GM19099 (cell line): Measurements from ENCODE around the gene CNPY4.

Experiments used
- POLR2A ChIP-seq: IDR thresholded peaks from 3 replicates; pipeline ENCODE4 v1.6.1; 2011; ENCODE audit warnings: low read depth; ENCODE audit not compliant: insufficient read length; ENCODE audit errors: extremely low read depth

CNPY4 gene

DNA sequence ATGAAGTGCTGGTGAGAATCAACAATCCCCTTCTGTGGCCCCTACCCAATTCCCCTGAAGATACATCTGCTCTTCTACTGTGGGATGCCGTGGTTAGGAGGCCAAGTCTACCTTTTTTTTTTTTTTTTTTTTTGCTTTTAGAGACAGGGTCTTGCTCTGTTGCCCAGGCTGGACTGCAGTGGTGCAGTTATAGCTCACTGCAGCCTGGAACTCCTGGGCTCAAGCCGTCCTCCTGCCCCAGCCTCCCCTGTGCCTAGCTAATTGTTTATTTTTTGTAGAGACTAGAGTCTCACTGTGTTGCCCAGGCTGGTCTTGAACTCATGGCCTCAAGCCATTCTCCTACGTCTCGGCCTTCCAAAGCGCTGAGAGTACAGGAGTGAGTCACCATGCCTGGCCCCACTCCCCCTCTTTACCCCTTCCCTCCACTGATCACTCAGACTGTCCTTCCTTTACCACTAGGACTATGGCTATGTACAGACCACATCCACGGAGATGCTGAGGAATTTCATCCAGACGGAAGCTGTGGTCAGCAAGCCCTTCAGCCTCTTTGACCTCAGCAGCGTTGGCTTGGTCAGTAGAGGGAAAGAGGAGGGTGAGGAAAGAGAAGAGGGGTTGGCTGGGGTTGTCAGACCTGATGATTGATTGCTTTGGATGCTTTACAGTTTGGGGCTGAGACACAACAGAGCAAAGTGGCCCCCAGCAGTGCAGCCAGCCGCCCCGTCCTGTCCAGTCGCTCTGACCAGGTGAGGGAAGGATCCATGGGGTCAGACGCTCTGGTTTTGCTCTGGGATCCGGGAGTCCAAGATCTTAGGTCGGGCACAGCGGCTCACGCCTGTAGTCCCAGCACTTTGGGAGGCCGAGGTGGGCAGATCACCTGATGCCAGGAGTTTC is 16.2 kb upstream of the CNPY4 start:
- no peak for TF ChIP-seq POLR2A

DNA sequence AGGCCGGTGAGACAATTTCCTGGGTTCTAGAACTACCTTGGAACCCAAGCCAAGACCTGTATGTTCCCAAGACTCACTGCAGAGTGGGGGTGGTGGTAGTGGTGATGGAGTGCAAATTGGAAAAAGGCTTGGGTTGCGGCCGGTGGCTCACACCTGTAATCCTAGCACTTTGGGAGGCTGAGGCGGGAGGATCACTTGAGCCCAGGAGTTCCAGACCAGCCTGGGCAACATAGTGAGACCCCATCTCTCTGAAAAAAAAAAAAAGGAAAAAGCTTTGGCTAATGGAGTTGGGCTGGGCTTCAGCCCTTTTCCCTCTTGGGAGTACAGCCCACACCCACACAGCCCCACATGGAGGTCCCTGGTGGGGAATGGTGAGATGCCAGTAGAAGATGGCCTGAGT is 13.9 kb upstream of the CNPY4 start:
- no peak for TF ChIP-seq POLR2A

DNA sequence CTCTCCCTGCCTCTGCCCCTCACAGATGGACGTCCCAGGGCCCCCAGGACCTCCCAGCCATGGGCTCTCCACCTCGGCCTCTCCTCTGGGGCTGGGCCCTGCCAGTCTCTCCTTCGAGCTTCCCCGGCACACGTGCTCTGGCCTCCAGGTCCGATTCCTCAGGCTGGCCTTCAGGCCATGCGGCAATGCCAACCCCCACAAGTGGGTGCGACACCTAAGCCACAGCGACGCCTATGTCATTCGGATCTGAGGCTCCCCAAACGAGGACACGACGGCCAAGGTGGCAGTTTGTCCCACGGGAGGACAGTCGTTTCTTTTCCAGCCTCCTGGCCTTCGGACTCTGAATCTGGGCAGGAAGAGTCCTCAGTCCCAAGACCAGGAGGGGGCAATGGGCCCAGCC is 12.8 kb upstream of the CNPY4 start:
- TF ChIP-seq POLR2A, result no peak

DNA sequence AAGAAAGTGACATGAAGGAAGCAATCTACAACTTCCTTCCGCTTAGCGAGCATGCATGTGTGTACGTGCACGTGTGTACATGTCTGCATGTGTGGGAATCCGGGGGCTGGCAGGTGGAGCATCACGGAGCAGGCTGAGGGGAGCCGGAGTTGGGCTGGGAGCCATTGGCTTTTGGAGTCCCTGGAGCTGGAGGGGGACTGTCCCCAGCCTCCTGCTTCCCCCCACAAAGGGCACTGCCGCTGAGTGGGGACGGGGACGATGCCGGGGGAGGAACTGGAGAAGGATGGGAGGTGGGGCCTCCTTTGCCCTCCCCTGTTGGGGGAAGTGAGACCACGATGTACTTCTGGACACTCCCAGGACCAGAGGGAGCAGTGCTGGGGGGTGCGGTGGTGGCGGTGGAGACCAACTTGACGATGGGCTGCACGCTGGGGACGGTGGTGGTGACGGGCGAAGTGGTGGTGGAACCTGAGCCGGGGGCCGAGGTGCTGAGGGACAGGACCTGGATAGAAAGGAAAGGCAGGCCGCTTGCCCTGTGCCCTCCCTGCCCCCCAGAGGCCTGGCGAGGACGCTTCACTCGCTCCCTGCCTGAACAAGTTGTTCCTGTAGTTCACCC is 12.2 kb upstream of the CNPY4 start:
- no peak for TF ChIP-seq POLR2A

DNA sequence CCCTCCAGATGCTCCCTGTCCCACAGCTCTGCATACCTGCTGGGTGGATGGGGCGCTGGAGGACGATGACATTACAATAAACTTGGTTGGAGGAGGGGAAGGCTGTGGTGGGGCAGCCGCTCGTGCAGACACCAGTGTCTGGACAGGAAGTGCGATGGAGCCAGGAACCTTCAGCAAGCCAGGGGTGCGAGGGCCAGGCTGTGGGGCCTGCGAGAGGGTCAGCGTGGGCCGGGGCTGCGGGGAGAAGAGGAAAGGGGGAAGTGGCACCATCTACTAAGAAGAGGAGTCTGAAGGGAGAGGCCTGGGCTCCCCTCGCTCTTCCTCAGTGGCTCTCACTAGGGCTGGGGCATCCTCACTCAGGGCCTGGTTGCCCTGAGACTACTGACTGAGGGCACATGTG is 11.5 kb upstream of the CNPY4 start:
- TF ChIP-seq POLR2A, result no peak

DNA sequence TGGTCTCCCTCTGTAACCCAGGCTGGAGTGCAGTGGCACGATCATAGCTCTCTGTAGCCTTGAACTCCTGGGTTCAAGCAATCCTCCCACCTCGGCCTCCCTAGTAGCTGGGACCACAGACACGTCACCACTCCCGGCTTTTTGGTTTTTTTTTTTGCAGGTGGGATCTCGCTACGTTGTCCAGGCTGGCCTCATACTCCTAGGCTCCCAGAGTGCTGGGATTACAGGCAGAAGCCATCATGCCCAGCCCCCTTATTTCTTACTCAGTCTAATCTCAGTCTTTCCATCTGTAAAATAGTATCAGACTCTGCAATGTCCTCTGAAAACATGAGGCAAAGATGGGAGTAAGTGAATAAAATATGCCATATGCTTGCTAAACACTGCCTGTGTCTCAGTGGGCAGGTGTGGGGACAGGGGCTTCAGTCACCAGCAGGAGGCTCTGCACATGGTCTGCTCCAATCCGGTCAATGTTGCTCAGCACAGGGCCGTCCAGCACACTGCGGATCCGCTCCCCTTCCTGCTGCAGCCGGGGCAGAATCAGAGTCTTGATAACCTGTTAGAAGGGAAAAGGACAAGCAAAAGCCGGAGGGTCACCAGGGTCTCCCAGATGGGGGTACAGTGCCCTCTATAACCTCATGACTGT is 9.8 kb upstream of the CNPY4 start:
- TF ChIP-seq POLR2A, result no peak

DNA sequence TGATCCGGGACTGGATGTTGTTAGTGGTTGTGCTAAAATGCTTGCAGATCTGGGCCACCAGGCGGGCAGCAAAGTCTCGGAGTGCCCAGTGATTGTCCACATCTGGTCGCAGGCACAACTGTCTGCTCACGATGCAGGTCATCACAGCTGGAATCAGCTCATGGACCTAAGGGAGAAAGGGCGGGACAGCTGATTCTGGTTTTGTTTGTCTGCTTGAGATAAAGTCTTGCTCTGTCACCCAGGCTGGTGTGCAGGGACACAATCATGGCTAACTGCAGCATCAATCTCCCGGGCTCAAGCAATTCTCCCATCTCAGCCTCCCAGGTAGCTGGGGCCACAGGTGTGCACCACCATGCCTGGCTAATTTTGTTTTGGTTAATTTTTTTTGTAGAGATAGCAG is 8.3 kb upstream of the CNPY4 start:
- TF ChIP-seq POLR2A, result no peak

DNA sequence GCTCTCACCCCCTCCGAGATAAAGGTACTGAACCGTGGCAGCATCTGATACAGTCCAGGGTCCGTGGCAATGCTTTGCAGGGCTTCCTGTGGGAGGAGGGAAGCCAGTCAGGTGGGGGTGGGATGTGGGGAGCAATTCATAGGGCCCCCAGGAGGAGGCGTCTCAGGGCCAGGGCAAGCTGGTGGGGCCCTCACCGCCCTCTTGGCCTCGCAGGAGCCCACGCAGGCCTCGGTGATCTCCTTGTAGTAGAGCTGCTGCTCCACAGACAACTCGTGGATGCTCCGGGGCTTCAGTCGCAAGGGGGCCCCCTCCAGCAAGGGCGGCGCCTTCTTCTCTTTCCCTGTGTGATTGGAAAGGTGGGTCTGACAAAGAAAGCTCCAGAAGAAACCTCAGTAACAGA is 7.5 kb upstream of the CNPY4 start:
- TF ChIP-seq POLR2A, result no peak

DNA sequence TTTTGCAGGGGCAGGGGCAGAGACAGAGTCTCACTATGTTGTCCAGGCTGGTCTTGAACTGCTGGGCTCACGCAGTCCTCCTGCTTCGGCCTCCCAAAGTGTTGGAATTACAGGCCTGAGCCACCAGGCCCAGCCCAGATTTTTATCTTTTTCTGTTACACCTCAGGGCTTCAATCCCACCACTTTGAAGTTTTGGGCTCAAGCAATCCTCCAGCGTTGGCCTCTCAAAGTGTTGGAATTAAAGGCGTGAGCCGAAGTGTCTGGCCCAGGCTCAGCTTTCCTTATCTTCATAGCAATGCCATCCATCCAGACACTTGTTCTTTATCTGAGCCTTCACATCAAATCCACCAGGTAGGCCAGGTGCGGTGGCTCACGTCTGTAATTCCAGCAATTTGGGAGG is 4.4 kb upstream of the CNPY4 start:
- no peak for TF ChIP-seq POLR2A

DNA sequence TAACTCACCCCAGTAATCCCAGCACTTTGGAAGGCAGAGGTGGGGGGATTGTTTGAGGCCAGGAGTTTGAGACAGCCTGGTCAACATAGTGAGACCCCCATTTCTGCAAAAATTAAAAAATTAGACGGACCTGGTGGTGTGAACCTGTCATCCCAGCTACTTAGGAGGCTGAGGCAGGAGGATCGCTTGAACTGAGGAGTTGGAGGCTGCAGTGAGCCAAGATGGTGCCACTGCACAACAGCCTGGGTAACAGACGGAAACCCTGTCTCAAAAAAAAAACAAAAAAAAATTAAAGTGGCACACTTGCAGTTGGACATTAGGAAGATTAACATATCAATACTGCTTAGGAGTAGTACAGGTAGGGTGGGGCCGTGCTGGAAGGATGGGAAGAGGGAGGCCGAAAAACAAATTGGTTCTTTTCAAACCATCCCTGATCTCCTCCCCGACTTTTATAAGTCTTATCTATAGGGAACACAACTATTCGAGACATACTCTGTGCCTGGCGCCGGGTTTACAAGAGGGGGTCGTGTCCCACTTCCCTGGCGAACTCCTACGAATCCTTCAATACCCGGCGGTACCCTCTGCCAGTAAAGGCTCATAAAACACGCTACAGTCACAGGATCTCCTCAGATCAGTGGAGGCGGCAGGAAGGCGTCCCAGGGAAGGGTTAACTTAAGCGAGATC is 904 bp upstream of the CNPY4 start:
- no peak for TF ChIP-seq POLR2A

DNA sequence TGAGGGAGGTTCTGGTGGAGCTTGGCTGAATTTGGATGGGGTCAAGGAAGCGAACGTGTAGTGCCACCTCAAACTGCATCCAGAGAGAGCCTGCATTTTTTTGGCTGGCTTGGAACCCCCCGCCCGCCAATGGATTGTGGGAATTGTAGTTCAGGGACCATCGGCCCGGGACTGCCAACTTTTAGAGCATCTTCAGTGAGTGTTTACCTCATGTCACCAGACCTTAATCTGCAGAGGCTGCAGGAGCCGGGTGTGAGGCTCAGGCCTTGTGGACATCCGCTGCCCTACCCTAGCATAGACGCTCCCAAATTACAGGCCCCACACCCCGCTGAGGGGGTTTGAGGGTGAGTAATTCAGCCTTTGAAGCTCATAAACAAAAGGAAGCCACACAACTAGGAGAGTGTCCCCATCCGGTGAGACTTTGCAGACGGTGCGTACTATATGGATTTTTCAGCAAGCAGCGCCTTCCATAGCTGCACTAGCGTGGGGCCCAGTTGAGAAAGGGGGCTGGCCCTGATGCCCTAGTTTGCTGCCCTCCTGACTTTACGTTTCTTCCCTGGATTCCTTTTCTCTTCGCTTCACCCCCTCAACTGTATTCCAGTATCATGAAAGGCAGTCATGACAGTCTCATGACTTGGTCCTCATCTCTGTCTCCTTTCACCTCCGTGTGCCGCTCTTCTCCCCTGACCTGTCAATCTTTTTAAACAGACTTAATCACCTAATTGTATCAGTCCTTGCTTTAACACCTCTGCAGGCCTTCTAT is 717 bp downstream of the CNPY4 start:
- TF ChIP-seq POLR2A, result no peak

DNA sequence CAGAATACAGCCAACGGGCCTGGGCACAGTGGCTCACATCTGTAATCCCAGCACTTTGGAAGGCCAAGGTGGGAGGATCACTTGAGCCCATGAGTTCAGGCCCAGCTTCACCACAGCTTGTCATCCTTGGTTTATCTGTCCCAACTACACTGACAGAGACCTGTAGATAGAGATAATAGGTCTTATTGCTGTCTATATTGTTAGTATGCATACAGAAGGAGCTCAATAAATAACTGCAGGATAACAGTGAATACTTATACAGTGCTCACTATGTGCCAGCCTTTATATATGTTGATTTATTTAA is 1.3 kb downstream of the CNPY4 start:
- TF ChIP-seq POLR2A, result no peak

DNA sequence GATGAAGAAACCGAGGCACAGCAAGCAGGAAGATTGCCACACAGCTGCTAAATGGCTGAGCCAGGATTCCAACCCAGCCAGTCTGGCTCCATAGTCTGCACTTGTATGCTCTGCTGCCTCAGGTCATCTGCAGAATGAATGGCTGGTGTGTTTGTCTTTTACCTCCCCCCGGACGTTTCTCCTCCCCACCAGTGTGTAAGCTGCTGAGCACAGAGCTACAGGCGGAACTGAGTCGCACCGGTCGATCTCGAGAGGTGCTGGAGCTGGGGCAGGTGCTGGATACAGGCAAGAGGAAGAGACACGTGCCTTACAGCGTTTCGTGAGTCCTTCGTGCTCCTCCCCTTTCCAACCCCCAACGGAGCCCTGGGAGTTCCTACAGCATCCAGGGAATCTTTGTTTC is 2.6 kb downstream of the CNPY4 start:
- TF ChIP-seq POLR2A, result no peak

DNA sequence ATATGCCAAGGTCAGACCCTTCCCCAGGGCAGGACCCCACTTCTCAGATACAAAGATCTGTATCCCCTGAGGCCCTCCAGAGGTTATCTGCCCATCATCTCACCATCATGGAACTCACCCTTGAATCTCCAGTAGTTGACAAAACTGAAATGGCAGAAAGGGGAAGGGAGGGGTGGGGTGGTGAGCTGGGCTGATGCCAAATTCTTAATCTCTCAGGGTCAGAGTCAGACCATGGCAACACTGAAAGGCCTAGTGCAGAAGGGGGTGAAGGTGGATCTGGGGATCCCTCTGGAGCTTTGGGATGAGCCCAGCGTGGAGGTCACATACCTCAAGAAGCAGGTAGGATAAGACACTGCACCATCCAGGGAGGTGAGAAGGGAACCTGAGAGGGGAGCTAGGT is 3.1 kb downstream of the CNPY4 start:
- no peak for TF ChIP-seq POLR2A

DNA sequence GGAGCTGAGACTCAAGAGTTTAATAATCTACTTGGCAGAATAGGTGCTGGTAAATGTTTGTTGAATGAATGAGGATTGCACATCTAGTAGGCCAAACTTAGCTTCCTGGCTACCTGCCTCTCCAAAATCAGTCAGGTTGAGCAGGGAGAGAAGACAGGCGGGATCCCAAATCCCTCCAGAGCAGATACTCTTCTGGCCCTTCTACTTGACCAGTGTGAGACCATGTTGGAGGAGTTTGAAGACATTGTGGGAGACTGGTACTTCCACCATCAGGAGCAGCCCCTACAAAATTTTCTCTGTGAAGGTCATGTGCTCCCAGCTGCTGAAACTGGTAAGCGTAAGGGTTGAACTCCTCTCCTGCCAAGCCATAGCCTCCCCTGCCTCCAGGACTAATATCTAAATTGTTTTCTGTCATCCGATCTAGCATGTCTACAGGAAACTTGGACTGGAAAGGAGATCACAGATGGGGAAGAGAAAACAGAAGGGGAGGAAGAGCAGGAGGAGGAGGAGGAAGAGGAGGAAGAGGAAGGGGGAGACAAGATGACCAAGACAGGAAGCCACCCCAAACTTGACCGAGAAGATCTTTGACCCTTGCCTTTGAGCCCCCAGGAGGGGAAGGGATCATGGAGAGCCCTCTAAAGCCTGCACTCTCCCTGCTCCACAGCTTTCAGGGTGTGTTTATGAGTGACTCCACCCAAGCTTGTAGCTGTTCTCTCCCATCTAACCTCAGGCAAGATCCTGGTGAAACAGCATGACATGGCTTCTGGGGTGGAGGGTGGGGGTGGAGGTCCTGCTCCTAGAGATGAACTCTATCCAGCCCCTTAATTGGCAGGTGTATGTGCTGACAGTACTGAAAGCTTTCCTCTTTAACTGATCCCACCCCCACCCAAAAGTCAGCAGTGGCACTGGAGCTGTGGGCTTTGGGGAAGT is 5.1 kb downstream of the CNPY4 start:
- no peak for TF ChIP-seq POLR2A
